ENCODE data around the gene RAB25.

GRCh38 chr1:156079762-156080161 lies 18.8 kb downstream of the RAB25 start:
- TF ChIP-seq POLR2AphosphoS5 (IDR thresholded peaks at IDR 0.05; ENCODE audit: low read depth, low read length): no peak
- TF ChIP-seq REST (IDR thresholded peaks at IDR 0.05; ENCODE audit: insufficient read depth in 1 of 2, low read depth in 2 of 2, low read length in 2 of 2): no peak
- no peak for TF ChIP-seq SIN3A (IDR thresholded peaks at IDR 0.05; ENCODE audit: borderline replicate concordance, insufficient read depth, low read length)

Measured in PFSK-1 (cell line).